NCI-H82 (cell line): ENCODE results near the gene ACVR1C.

Experiments used
- DNase-seq: peaks from one replicate; lab custom pipeline; 2025; lab: John Stamatoyannopoulos, UW

Gene ACVR1C

GRCh38 chr2:157497638-157498314 lies 130.9 kb downstream of the ACVR1C start:
- DNase-seq: peak; percentile 77

DNA sequence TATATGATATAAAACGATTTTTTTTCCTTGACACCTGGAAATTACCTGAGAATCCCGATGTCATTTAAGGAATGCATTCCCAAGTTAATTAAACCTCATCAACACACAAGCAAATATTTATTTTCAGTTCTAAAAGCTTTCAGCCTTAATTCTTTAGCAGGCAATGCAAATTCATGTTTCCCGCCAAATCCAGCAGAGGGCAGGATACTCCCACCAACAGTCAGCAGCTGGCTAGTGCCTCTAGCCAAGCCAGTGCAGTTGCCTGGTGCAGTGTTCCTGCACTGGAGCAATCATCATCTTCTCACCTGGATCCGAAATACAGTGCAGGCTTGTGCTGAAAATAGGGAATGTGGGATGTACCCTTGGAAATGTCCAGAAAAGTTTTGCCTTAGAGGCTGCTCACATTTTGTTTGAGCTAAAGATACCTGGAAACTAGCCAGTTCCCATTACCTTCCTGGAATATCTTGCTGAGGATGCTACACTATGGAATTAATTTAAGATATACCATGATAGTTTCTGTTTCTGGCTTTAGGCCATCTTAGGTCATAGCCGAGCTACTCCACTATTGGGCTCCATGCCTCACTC lies 136.4 kb downstream of the ACVR1C start:
- DNase-seq: peak; percentile 80

DNA sequence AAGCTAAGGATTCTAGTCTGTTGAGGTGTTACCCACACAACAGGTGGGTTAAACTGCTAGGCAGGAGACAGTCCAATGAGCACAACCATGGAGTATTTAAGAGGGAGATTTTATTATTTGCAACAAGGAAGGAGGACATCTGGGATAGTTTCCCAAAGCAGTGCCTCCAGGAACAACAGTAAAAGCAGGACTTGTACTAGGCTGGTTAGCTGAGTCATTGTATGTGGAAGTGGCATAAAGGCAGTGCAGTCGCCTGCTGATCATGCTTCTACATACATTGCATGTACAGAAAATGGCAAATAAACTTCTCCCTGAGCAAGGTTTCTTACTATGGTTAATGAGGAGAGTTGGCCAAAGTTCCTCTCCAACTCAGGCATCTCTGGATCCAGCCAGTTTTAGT lies 138.7 kb downstream of the ACVR1C start:
- no peak for DNase-seq

- DNase-seq: no peak
Observed at GRCh38 chr2:157488877-157489276, 139.8 kb downstream of the ACVR1C start.

GRCh38 chr2:157487747-157488146 lies 140.9 kb downstream of the ACVR1C start:
- DNase-seq: no peak

- no peak for DNase-seq
Observed at GRCh38 chr2:157487271-157487610, 141.4 kb downstream of the ACVR1C start.

GRCh38 chr2:157486596-157487270 lies 141.9 kb downstream of the ACVR1C start:
- DNase-seq: no peak

GRCh38 chr2:157480182-157480961 lies 148.3 kb downstream of the ACVR1C start:
- DNase-seq: no peak

DNA sequence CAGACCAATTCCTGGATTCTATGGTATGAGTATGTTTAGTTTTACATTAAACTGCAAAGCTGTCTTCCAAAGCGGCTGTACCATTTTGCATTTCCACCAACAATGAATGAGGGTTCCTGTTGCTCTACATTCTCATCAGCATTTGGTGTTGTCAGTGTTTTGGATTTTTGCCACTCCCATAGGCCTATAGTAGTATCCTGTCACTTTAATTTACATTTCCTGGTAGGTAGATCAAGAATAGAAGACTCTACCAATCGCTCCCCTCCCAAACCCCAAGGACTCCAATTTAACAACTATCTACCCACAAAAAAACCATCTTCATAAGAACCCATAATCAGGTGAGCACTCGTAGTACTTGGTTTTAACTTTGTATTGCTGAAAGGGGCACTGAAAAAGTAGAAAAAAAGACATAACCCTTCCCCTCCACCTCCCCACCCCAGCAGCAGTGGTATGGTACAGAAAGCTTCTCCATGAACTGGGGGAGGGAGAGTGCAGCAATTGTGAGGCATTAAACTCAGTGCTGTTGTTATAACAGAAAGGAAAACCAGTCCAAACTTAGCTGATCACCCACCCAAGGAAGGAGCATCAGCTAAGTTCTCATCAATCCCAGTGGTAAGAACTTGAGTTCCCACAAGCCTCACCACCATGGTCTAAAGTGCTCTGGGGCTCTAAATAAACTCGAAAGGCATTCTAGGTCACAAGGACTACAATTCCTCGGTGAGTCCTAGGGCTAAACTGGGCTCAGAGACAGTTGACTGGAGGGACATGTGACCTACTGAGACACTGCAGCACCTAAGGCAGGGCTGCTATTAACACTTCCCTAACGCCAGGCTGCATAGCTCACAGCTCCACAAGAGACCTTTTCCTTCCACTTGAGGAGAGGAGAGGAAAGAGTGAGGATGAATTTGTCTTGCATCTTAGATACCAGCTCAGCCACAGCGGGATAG lies 149.3 kb downstream of the ACVR1C start:
- no peak for DNase-seq

DNA sequence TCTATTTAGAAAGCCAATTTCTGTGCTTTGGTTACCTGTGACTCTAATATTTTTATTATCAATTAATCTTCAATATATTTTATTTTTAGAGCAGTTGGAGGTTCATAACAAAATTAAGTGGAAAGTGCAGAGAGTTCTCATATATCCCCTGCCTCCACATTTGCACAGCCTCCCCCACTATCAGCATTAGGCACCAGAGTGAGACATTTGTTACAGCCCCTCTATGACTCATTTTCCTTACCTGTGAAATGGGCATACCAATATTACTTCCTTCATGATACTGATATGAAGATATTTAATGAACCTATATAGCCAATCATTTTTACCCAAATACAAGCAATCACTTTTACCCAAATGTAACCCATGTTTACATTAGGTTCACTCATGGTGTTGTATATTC lies 150.7 kb downstream of the ACVR1C start:
- no peak for DNase-seq

GRCh38 chr2:157476953-157477709 lies 151.5 kb downstream of the ACVR1C start:
- no peak for DNase-seq
